Pons (tissue), 1 donor: ENCODE data around the gene SOD2.
"Not testable (repeated sequence)": the region's sequence is repeated elsewhere in the genome, so short reads cannot be mapped to it uniquely, and the experiment has no call there.

Experiments
- DNase-seq: peaks from one replicate; pipeline ENCODE4 v3.0.0-alpha.2; 2016; ENCODE audit warnings: low spot score

SOD2 gene

DNA sequence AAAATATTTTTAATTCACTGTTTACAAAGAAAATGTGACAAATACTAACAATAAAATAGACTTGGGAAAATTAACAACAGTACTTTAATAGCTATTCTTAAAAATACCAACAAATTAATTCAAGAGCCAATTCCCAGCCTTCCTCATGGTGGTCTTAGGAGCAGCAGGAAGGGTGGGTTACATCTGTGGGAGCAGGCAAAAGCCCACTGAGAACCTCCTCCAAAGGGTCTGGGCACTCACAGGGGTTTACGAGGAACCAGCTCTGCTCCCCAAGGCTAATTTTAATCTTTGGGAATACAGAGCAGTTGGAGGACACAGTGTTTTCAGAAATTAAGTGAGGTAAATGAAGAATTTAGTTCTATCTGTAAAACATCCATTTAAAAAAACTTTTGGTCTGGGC, 10.2 kb downstream of the SOD2 start:
- no peak for DNase-seq

GRCh38 chr6:159682295-159682694, 10.7 kb downstream of the SOD2 start:
- DNase-seq: no peak

DNA sequence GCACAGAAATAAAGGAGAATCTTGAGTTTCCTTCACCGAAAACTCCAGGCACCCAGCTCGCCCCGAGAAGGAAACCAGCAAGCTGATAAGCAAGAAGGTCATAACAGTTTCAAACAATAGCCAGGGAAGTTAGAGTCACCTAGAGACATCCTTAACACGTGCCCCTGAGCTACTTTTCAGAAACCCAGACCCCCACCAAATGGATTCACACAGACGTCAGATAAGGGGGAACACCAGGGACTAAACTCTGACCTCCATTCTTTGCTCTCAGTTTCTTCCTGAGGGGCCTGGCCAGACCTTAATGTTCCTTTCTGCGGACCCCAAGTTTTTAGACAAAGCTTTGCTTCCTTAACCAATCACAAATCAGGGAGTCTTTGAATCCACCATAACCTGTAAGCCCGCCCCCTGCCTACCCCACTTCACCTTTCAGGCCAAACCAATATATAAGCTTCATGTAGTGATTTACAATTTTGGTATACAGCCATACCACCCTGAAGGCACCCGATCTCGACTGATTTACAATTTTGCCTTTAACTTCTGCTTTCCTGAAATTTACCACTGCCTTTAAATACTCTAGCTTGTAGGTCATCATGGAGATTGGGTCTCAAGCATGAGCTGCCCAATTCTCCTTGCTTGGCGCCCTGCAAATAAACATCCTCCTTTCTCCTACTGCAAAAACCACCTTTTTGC, 11.7 kb downstream of the SOD2 start:
- DNase-seq: no peak

- DNase-seq: no peak
Observed at GRCh38 chr6:159680104-159680503, 12.9 kb downstream of the SOD2 start.

DNA sequence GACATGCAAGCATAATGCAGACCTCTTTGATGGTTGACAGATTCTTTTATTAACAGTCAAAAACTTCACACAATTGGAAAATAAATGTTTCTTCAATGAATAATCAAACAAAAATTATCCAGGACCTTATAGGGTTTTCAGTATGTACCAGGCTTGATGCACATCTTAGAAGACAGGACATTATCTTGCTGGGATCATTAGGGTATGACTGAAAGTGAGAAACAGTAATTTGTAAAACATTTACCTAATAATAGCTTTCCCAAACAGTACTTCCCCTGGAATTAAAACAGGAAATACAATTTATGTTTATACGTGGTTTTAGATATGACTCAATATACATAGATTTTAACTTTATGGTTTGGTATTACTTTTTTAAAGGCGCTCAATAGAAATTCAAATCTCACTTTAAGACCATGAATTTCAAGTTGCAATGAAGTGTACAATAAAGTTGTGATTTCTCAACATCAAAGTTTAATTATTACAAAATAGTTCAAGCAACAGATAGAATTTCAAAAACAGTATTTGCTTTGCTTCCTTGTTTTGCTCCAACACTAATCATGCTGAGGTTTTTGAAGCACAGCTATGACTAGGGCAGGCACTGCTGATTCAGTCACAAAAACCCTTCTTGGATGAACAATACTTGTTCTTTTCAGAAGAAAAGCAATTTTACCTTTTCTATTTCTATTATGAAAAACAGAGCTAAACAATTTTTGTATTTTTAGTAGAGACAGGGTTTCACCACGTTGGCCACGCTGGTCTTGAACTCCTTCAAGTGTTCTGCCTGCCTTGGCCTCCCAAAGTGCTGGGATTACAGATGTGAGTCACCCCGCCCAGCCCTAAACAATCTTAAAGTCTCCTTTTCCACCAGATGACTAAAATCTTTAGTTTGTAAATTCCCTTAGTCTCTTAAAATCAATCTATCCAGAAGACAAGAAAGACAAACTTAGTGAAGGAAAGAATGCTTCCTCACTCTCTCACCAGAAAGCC, 13.7 kb downstream of the SOD2 start:
- no peak for DNase-seq

GRCh38 chr6:159678574-159678973, 14.5 kb downstream of the SOD2 start:
- no peak for DNase-seq

- no peak for DNase-seq
Observed at GRCh38 chr6:159677506-159678165, 15.4 kb downstream of the SOD2 start.

- DNase-seq: no peak
Observed at GRCh38 chr6:159676890-159677505, 16.0 kb downstream of the SOD2 start.

- DNase-seq: not testable (repeated sequence)
Observed at GRCh38 chr6:159676236-159676635, 16.8 kb downstream of the SOD2 start.

GRCh38 chr6:159665868-159666635, 27.0 kb downstream of the SOD2 start:
- no peak for DNase-seq

- DNase-seq: not testable (repeated sequence)
Observed at GRCh38 chr6:159663368-159663889, 29.6 kb downstream of the SOD2 start.

- DNase-seq: not testable (repeated sequence)
Observed at GRCh38 chr6:159661977-159662376, 31.1 kb downstream of the SOD2 start.

GRCh38 chr6:159655409-159655988, 37.5 kb downstream of the SOD2 start:
- DNase-seq: no peak

DNA sequence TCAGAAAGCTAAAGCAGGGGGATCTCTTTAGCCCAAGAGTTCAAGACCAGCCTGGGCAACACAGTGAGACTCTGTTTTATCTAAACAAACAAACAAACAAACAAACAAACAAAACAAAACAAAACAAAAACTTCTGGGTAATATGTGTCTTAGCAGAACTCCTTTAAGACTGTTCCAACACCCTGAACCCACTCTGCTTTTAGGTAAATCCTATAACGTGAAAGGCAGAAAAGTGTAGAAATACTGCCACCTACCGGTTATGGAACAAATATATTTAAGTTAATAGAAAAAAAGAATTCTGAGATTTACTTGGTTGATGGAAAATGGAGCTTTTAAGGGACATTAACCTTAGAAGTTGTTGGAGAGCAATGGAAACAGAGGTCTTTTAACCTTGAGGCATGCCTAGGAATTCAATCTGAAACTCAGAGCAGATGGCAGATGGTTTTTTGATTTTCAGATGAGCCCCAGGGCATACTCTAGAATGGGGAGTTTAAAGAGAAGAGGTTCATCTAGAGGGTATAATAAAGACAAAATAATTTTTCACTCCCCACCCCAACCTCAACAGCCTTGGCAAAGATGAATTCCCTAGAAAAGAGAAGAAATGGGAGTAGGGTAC, 38.5 kb downstream of the SOD2 start:
- DNase-seq: peak; percentile 52

DNA sequence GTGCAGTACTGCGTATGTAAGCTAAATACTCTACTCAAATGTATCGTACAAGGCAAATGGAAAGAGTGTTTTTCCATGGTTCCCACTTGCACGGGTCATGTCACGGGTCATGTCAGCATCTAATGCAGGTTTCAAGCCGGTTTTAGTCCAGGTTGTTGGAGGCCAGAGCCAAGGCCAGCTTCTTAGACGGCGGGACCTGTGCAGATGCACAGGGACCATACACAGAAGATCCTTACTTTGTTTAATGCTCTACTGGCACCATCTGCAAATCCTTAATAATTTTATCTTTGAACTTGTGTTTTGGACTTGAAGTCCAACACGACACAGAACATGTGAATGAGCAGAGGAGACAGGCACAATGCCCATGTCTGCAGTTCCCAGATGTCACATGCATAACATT, 42.7 kb downstream of the SOD2 start:
- DNase-seq: no peak

DNA sequence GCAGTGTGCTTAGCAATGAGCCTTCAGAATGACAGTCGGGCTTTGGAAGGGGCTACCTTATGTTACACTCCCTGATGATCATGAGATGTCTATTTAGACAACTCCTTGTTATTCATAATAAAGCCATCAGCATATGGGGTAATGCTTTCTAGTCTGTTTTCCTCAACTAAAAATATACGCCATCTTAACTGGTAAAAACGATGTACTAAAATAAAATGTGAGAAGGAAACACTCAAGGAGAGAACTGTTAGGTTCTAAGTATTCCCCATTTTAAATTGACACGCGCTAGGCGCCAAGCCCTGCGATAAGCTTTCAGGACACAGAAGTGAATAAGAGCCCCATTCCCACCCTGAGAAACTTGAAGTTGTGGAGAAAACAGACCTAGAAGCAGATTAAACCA, 43.6 kb downstream of the SOD2 start:
- no peak for DNase-seq

DNA sequence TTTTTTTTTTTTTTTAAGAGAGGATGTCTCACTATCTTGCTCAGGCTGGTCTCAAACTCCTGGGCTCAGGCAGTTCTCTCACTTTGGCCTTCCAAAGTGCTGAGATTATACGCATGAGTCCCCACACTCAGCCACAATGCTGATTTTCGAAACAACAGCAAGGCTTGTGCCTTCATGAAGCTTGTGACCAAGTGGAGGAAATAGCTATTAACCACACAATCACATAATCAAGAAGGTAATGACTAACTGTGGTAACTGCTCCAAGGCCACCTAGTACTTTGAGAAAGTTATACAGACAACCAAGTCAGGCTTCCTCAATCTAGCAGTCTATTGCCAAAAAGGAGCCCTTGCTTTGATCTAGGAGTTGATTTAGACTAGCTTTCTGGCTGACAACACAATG, 46.3 kb downstream of the SOD2 start:
- DNase-seq: no peak

GRCh38 chr6:159646116-159646515, 46.9 kb downstream of the SOD2 start:
- no peak for DNase-seq

DNA sequence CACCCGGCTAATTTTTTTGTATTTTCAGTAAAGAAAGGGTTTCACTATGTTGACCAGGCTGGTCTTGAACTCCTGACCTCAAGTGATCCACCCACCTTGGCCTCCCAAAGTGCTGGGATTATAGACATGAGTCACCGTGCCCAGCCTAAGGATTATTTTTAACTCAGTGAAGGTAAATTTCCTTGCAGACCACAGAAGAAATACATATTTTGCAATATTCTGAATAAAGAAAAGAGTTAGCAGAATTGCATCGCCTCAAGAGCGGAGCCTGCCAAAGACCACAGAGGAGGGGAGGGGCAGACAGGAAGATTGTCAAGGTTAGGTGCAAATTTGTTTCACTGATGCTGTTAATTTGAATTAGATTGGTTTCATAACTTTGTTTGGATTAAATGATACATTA, 47.4 kb downstream of the SOD2 start:
- no peak for DNase-seq
